ENCODE results near the gene FHDC1.

DNA sequence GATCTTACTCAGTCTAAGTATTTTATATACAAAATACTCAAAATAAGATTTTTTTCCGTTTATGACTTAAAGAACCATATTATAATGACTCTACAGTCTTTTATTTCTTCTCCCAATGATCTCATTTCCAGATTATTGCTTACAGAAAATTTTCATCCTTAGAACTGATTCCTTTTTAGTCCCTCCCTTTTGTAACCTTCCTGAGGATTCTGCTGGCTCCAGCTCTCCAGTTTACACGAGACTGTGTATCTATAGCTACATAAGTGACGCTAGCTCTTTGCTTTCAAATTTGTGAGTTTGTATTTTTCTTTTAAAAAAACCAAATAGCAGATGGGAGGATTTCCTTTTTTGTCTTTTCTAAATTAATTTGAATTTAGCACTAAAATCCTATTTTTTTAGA, 24.0 kb downstream of the FHDC1 start:
- TF ChIP-seq, protein P1, sequence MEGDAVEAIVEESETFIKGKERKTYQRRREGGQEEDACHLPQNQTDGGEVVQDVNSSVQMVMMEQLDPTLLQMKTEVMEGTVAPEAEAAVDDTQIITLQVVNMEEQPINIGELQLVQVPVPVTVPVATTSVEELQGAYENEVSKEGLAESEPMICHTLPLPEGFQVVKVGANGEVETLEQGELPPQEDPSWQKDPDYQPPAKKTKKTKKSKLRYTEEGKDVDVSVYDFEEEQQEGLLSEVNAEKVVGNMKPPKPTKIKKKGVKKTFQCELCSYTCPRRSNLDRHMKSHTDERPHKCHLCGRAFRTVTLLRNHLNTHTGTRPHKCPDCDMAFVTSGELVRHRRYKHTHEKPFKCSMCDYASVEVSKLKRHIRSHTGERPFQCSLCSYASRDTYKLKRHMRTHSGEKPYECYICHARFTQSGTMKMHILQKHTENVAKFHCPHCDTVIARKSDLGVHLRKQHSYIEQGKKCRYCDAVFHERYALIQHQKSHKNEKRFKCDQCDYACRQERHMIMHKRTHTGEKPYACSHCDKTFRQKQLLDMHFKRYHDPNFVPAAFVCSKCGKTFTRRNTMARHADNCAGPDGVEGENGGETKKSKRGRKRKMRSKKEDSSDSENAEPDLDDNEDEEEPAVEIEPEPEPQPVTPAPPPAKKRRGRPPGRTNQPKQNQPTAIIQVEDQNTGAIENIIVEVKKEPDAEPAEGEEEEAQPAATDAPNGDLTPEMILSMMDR (IDR thresholded peaks at IDR 0.05) = no peak
- TF ChIP-seq POLR2A (IDR thresholded peaks at IDR 0.05) = no peak
